Fibroblast of the aortic adventitia (primary cell): ENCODE measurements around the gene CSNK1E. TPM values are rescaled to one million over a fixed set of nuclear protein-coding genes. Genes with fewer than 3 reads are reported as not detected.

Experiments
- DNase-seq: peaks from one replicate; pipeline ENCODE4 v3.0.0-alpha.2; 2010; ENCODE audit warnings: low read depth
- H3K4me3 ChIP-seq: 2 replicates; pipeline ENCODE4 v1.5.1; 2011; ENCODE audit warnings: low read depth, mild to moderate bottlenecking, control low read depth, low read length, moderate library complexity
- total RNA-seq: library from RNA; depleted of rRNA; stranded (reverse); fragments of >200 nt; gene quantifications from 2 replicates; pipeline ENCODE4 v1.2.3, GENCODE V29; 2012; ENCODE audit warnings: low replicate concordance
- TF ChIP-seq, protein P1 (sequence below): IDR thresholded peaks from 2 replicates; pipeline ENCODE4 v1.5.1; 2011; ENCODE audit warnings: mild to moderate bottlenecking, low read length, control low read depth, inconsistent platforms; ENCODE audit not compliant: insufficient read depth

The CSNK1E gene
- total RNA-seq, 1 donor = 94.7 TPM

DNA sequence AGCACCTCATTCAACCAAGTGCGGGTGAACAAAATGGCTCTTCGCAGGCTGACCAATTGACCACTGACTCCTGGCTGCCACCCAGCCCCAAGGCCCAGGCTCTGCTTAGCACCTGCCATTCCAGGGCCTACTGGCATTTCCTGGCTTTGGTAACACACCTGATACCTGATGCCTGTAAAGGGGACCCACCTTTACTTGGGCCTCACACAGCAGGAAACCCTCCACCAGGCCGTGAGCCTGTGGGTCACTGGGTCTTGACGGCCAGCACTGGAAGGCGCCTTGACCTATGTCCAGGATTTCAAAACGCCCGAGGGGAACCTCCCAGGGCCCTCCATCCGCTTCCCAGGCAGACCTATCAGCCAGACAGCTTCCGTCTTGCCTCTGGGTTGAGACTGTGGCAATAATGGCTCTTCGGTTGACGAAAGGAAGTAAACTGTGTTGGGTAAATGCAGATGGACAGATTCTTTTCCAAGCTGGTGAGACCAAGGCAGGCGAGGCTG, 27.6 kb downstream of the CSNK1E start:
- no peak for DNase-seq
- H3K4me3 ChIP-seq = no peak overlapping the region
- TF ChIP-seq, protein P1, sequence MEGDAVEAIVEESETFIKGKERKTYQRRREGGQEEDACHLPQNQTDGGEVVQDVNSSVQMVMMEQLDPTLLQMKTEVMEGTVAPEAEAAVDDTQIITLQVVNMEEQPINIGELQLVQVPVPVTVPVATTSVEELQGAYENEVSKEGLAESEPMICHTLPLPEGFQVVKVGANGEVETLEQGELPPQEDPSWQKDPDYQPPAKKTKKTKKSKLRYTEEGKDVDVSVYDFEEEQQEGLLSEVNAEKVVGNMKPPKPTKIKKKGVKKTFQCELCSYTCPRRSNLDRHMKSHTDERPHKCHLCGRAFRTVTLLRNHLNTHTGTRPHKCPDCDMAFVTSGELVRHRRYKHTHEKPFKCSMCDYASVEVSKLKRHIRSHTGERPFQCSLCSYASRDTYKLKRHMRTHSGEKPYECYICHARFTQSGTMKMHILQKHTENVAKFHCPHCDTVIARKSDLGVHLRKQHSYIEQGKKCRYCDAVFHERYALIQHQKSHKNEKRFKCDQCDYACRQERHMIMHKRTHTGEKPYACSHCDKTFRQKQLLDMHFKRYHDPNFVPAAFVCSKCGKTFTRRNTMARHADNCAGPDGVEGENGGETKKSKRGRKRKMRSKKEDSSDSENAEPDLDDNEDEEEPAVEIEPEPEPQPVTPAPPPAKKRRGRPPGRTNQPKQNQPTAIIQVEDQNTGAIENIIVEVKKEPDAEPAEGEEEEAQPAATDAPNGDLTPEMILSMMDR = no peak

DNA sequence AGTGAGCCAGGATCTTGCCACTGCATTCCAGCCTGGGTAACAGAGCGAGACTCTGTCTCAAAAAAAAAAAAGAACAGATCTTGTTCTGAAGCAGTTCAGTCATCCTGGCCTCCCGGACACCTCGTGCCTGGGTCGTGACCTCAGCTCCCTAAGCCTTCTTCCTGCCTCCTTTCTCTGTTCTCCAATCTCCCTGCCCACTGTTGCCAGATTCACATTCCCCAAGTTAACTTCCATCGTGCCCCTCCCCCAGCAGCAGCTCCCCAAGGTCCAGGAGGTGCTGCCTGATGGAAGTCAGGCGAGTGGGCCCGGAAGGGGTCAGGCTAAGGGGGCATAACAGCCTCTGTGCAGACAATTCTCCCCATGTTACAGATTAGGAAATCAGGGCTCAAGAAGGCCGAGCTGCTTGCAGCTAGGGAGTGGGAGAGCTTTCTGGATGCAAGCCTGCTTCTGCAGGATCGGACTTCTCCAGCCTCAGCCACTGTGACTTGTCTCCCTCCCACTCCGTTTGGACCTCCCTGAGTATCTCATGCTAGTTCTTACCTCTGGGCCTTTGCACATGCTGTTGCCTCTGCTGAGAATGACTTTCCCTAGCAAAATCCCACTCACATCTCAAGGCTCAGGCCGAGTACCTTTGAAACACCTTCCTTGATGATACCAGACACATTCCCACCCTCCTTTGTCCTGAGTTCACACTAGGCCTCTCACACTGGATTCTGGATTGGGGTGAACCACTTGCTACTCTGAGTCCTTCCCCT, 30.1 kb downstream of the CSNK1E start:
- DNase-seq = no peak
- no peak overlapping the region for H3K4me3 ChIP-seq
- TF ChIP-seq, protein P1 = no peak

DNA sequence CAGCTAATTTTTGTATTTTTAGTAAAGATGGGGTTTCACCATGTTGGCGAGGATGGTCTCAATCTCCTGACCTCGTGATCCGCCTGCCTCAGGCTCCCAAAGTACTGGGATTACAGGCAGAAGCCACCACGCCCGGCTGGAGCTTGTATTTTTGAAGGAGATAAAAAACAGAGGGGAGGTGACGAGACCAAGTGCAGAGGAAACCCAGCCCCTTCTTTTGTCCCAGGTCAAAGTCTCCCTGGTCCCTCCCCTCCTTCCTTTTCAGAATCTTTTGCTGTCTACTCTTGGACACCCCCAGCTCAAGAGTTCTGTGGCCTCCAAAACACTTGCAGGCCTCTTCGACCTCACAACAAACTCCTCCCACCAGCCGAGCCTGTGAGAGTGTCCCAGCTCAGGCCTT, 32.2 kb downstream of the CSNK1E start:
- no peak for DNase-seq
- TF ChIP-seq, protein P1 = no peak

DNA sequence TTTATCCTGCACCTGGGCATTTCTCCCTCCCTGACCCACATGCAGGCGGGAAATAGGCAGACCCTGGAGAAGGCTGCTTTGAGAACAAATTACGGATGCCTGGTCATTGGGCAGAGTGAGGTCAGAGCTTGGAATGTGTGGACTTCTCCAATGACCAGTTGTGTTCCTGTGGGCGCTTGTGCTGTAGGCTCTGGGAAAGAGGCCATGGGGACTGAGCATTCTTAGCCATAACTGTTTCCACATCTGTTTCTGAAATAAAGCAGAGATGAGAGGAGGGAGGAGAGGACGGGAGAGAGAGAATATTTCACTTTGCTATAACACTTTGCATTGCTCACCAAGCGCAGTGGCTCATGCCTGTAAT, 33.2 kb downstream of the CSNK1E start:
- H3K4me3 ChIP-seq = no peak overlapping the region
- TF ChIP-seq, protein P1 = no peak
- DNase-seq = peak; percentile 96

More for the DNA sequence above, 32.2 kb downstream of the CSNK1E start:
- no peak overlapping the region for H3K4me3 ChIP-seq

DNA sequence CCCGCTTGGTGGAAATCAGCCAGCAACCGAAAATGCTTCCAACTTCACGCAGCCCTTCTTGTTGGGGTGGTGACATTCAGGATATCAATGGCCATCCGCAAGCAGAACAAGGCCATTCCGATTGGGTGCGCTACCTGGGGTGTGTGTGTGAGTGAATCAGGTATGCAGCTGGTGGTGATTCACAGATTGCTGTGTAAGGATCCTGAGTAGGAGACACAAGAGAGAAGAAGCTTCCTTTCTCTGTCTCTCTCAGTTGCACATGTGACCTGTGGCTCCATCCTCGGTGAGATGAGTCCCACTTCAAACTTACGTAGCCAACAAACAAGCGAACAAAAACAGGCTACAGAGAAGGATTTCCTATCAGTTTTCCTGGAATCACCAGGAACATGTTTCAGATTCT, 34.8 kb downstream of the CSNK1E start:
- TF ChIP-seq, protein P1 = no peak
- H3K4me3 ChIP-seq = no peak overlapping the region
- no peak for DNase-seq

GRCh38 chr22:38276166-38276565, 41.1 kb downstream of the CSNK1E start:
- DNase-seq = no peak
- TF ChIP-seq, protein P1 = no peak
- H3K4me3 ChIP-seq = no peak overlapping the region
